Measurements from ENCODE around the gene COL7A1. TPM values are rescaled to one million over a fixed set of nuclear protein-coding genes. Genes with fewer than 3 reads are reported as not detected.

COL7A1 gene
- total and polyA plus RNA-seq, 2 donors from 2014 or later: 13.1 to 14.4 TPM

- H3K4me3 ChIP-seq (ENCODE audit: low read length in 3 of 3): peak overlapping the region in 1 of 3 donors; percentile 84
- H3K4me1 ChIP-seq (ENCODE audit: control insufficient read depth in 2 of 3, insufficient read depth in 2 of 3, low read depth in 1 of 3, low read length in 3 of 3): peaks cover 0 to 21% (median 5%) of the 10 kb centered on the region in 3 donors
- intact Hi-C loops (cut with DNase I): no loop called here
- DNase-seq (no peak), FAIRE-seq (no peak)
- H3K27me3 ChIP-seq (ENCODE audit: control insufficient read depth, insufficient read depth, low read length): no peaks in the 10 kb centered on the region
- peak overlapping the region in 1 of 3 donors; percentile 12 for H3K9ac ChIP-seq (ENCODE audit: low read length in 3 of 3)
- H3K36me3 ChIP-seq (ENCODE audit: control insufficient read depth in 2 of 3, insufficient read depth in 3 of 3, low read length in 3 of 3): peaks cover 0 to 38% (median 11%) of the 10 kb centered on the region in 3 donors
- H3K27ac ChIP-seq (ENCODE audit: low read depth in 2 of 2, low read length in 2 of 2): no peak overlapping the region
- no peak for TF ChIP-seq CTCF (IDR thresholded peaks at IDR 0.05; ENCODE audit: borderline replicate concordance, extremely low read depth, insufficient read depth)
- H3K9me3 ChIP-seq (ENCODE audit: control insufficient read depth in 2 of 3, insufficient read depth in 1 of 3, low read length in 3 of 3): no peaks in the 10 kb centered on the region
These were observed 38.1 kb upstream of the COL7A1 start for GRCh38 chr3:48633256-48633655.

DNA sequence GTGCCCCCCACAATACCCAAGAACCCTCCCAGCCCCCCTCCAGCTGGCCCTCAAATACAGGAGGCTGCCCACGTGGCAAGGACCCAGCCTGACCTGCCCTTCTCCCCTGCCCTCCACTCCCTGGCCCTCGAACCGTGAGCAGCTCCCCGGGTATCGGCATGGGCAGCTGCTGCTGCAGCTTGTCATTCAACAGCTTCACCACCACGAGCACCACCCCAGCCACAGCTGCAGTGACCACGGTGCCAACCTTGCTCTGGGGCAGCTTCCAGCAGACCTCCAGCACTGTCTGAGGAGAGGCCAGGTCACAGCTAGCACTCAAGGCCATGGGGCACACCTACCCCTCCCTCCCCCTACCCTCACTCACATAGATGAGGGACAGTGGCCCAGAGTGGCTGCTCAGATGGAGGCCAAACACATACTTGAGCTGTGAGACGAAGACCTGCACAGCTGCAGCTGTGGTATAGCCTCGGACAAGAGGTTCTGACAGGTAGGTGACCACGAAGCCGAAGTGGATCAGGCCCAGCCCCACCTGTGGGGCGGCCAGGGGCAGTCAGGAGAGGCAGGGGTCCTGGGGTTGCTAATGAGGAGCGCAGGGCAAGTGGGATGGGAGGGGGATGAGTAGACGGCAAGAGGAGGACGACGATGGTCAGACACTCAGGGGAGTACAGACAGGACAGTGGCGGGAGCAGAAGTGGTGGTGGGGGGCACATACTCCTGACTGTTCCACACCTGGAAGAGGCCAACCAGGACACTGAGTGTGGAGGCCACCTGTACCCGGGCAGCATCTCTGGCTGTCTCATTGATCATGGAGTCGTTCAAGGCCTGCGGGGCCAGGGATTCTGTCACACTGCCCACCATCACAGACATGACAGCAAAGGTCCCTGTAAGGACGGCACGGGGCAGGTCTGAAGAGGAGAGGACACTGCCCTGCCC, 36.7 kb upstream of the COL7A1 start:
- no peaks in the 10 kb centered on the region for H3K27me3 ChIP-seq (ENCODE audit: control insufficient read depth, insufficient read depth, low read length)
- H3K27ac ChIP-seq (ENCODE audit: low read depth in 2 of 2, low read length in 2 of 2): no peak overlapping the region
- H3K9ac ChIP-seq (ENCODE audit: low read length in 3 of 3): no peak overlapping the region
- H3K4me1 ChIP-seq (ENCODE audit: control insufficient read depth in 2 of 3, insufficient read depth in 2 of 3, low read depth in 1 of 3, low read length in 3 of 3): peaks cover 0 to 21% (median 5%) of the 10 kb centered on the region in 3 donors
- peaks cover 0 to 45% (median 16%) of the 10 kb centered on the region in 3 donors for H3K36me3 ChIP-seq (ENCODE audit: control insufficient read depth in 2 of 3, insufficient read depth in 3 of 3, low read length in 3 of 3)
- no peak for DNase-seq
- intact Hi-C loops (cut with DNase I): no loop called here
- TF ChIP-seq CTCF (IDR thresholded peaks at IDR 0.05; ENCODE audit: borderline replicate concordance, extremely low read depth, insufficient read depth): no peak
- no peak overlapping the region for H3K4me3 ChIP-seq (ENCODE audit: low read length in 3 of 3)
- no peaks in the 10 kb centered on the region for H3K9me3 ChIP-seq (ENCODE audit: control insufficient read depth in 2 of 3, insufficient read depth in 1 of 3, low read length in 3 of 3)
- FAIRE-seq: no peak

GRCh38 chr3:48630833-48631232, 35.7 kb upstream of the COL7A1 start:
- no peak for FAIRE-seq
- Histone ChIP-seq H3K4me3 (ENCODE audit: low read length in 3 of 3) (no peak overlapping the region), H3K4me1 (ENCODE audit: control insufficient read depth in 2 of 3, insufficient read depth in 2 of 3, low read depth in 1 of 3, low read length in 3 of 3) (peaks cover 0 to 15% (median 5%) of the 10 kb centered on the region in 3 donors), H3K27ac (ENCODE audit: low read depth in 2 of 2, low read length in 2 of 2) (no peak overlapping the region), H3K9me3 (ENCODE audit: control insufficient read depth in 2 of 3, insufficient read depth in 1 of 3, low read length in 3 of 3) (no peaks in the 10 kb centered on the region), H3K36me3 (ENCODE audit: control insufficient read depth in 2 of 3, insufficient read depth in 3 of 3, low read length in 3 of 3) (peaks cover 0 to 50% (median 16%) of the 10 kb centered on the region in 3 donors), H3K9ac (ENCODE audit: low read length in 3 of 3) (no peak overlapping the region), H3K27me3 (ENCODE audit: control insufficient read depth, insufficient read depth, low read length) (no peaks in the 10 kb centered on the region)
- intact Hi-C loops (cut with DNase I): no loop called here
- DNase-seq: no peak
- TF ChIP-seq CTCF (IDR thresholded peaks at IDR 0.05; ENCODE audit: borderline replicate concordance, extremely low read depth, insufficient read depth): no peak
